Esophagus muscularis mucosa (tissue), 3 donors: ENCODE data around the gene C3orf33.

ENCODE experiments used
- CTCF ChIP-seq, 3 experiments: fragments of 200-600 bp in 2 of 3; fragments of 450-650 bp in 1 of 3; sonication (generic) in 2 of 3; IDR thresholded peaks; one replicate each; pipeline ENCODE4 v1.5.1; 2017 to 2019; ENCODE audit warnings: antibody characterized with exemption in 3 of 3, mild to moderate bottlenecking in 2 of 3, moderate library complexity in 1 of 3
- POLR2AphosphoS5 ChIP-seq, 2 donors: sonication (generic); formaldehyde crosslinking; IDR thresholded peaks; one replicate each; pipeline ENCODE4 v1.6.1; 2017; ENCODE audit warnings: antibody characterized with exemption in 2 of 2

DNA sequence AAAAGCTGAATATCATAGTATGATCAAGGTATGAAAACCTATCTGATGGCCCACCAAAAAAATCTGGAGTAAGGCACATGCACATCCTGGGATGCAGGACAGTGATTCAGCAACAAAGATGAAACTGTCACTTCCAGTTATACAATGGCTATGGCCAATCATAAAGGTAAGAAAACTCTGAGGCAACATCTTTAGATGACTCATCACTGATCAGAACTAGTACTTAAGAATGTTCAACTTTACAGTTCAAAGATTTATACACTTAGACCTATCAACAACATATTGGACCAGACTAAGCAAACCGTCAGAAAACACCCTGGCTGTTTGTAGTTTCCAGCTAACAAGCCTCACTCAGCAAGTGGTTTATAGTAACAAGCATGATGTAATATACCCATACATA, 39.9 kb downstream of the C3orf33 start:
- TF ChIP-seq CTCF (IDR thresholded peaks at IDR 0.05) (no peak), POLR2AphosphoS5 (IDR thresholded peaks at IDR 0.05) (no peak)
